NCI-H2227 treated with DMSO at 0.1 percent for 48 hours (cell line): Measurements from ENCODE around the gene PTPN7.
"Not testable (repeated sequence)": the region's sequence is repeated elsewhere in the genome, so short reads cannot be mapped to it uniquely, and the experiment has no call there.

Experiments
- DNase-seq: peaks from one replicate; lab custom pipeline; 2025; lab: John Stamatoyannopoulos, UW

PTPN7 gene

DNA sequence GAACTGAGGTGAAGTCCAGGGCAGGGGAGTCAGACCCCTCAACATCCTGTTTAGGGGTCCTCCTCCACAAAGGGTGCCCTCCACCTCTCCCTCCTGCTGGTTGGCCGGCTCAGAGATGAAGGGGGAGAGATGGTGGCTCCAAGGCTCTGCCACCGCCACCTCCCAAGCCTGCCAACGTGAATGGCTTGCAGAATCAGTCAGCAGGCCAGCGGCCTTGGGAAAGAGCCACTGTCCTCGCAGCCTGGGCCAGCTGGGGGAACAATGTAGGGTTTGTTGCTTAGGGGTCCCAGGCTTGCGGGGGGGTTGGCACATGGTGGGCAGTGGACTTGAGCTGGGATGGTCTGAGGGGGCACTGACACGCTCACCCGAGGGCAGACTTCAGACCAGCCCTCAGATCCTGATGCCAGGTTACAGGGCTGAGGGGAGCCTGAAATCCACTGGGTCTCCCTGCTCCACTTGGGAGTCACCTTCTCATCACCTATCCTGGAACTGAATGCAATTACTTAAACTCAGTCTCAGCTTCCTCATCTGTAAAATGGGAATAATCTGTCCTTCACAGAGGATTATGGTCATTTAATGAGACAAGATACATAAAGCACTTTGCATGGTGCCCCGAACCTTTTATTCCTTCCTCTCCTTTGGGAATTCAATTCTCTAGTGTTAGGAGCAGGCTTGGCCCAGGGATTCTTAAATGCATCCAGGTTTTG is 29.4 kb downstream of the PTPN7 start:
- no peak for DNase-seq

DNA sequence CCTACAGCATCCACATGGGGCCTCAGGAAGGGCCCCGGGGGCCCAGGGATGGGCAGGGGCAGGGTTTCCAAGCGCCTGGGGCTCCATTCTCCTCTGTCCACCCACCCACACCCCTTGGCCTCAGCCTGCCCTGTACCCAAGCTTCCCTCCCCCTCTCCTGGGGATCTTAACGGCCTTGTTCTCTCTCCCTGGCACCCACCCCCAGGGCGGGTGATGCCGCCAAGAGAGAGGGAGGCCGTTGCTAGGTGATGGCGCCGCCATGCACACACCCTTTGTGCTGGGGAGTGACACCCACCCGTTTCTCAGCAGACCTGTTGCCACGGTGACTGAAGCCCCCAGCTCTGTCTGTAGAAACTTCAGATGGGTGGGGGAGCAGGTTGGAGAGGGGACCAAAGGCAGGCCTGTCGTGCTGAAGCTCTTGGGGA is 30.1 kb downstream of the PTPN7 start:
- DNase-seq, result no peak

DNA sequence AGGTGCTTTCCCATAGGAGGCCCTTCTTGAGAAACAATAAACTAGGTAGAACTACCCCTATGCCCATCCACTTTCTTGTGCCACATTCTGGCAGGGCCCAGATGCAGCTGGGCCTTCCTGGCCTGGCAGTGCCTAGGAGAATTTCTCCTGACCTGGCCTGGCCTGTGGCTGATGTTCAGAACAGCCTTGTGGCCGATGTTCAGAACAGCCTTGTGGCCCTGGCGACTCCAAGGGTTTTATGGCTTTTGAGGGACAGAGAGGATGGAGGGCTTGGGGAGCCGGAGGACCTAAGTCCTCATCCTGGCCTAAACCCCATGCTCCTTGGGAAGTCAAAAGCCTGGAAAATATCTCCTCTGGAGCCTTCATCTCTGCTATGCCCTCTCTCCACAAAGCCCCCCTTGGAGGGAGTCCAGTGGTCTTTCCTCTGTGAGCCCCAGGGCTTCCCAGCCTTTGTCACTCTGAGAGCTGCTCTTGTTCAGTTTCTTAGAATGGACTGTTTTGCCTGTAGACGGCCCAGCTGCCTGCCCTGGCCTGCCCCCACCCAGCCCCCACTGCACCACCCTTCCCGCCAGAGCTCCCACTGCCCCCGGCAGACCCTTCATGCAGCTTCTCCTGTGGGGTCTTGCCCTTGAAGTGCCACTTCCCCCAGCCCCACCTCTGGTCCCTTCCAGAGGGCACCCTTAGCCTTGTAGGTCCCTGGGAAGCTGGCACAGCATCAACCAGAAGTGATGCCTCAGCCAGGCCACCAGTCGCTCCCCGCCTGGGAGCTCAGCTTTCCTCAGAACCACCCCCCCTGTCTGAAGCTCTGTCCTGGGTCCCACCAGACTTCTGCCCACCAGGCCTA is 30.7 kb downstream of the PTPN7 start:
- no peak for DNase-seq

DNA sequence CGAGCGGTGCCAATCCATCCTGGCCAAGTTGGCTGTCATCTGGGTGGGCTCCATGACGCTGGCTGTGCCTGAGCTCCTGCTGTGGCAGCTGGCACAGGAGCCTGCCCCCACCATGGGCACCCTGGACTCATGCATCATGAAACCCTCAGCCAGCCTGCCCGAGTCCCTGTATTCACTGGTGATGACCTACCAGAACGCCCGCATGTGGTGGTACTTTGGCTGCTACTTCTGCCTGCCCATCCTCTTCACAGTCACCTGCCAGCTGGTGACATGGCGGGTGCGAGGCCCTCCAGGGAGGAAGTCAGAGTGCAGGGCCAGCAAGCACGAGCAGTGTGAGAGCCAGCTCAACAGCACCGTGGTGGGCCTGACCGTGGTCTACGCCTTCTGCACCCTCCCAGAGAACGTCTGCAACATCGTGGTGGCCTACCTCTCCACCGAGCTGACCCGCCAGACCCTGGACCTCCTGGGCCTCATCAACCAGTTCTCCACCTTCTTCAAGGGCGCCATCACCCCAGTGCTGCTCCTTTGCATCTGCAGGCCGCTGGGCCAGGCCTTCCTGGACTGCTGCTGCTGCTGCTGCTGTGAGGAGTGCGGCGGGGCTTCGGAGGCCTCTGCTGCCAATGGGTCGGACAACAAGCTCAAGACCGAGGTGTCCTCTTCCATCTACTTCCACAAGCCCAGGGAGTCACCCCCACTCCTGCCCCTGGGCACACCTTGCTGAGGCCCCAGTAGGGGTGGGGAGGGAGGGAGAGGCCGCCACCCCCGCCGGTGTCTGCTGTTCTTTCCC is 32.4 kb downstream of the PTPN7 start:
- no peak for DNase-seq

DNA sequence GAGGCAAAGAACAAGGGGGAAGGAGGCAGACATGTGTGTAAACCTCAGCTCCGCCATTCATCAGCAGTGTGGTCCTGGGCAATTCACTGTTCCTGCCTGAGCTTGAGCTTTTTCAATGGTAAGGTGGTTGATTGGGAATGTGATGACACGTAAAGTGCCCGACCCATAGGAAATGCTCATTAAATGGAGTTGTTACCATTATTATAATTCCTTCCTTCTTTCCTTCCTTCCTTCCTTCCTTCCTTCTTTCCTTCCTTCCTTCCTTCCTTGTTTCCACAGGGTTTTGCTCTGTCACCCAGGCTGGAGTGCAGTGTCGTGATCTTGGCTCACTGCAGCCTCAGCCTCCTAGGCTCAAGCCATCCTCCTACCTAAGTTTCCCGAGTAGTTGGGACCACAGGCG is 33.3 kb downstream of the PTPN7 start:
- DNase-seq, result no peak

DNA sequence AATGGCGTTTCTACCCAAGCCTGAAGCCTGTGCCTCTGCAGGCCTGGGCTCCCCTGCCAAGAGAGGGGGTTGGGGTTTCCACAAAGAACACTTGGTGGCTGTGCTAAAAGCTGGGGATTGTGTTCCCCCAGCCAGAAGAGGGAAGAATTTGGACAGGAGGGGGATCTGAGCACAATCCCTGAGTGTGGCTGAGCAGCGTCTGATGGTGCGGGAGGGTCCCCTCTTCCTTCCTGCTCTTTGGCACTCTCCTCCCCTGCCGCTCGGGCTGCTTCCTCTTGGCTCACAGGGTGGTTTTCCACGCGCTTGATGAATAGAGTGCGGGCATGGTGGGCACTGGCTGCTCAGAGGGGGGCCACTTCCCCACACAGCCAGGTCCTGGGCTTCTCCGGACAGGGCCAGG is 34.0 kb downstream of the PTPN7 start:
- no peak for DNase-seq

DNA sequence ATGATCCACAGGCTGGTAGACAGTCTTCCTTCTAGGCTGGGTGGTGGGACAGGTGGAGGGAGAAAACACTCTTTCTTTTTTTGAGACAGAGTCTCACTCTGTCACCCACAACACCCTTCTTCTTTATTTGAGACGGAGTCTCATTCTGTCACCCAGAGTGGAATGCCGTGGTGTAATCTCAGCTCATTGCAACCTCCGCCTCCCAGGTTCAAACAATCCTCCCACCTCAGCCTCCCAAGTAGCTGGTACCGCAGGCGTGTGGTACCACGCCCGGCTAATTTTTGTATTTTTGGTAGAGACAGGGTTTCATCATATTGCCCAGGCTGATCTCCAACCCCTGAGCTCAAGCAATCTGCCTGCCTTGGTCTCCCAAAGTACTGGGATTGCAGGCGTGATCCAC is 34.8 kb downstream of the PTPN7 start:
- no peak for DNase-seq

DNA sequence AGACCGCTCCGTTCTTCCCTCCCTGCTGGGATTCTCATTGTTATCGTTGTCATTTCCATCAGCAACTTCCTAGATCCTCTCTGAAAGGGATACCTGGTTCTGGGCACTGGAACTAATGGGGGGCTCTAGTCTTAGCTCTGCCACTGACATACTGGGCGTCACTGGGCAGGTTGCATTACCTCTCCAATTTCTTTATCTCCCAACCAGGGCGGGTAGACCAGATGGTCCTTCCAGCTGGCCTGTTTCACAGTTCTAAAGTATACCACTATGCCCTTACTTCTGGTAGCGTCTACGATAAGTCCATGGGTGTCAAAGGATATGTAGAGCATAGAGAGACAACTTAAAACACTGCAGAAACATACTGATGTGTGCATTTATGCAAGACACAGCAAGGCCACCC is 36.3 kb downstream of the PTPN7 start:
- no peak for DNase-seq

DNA sequence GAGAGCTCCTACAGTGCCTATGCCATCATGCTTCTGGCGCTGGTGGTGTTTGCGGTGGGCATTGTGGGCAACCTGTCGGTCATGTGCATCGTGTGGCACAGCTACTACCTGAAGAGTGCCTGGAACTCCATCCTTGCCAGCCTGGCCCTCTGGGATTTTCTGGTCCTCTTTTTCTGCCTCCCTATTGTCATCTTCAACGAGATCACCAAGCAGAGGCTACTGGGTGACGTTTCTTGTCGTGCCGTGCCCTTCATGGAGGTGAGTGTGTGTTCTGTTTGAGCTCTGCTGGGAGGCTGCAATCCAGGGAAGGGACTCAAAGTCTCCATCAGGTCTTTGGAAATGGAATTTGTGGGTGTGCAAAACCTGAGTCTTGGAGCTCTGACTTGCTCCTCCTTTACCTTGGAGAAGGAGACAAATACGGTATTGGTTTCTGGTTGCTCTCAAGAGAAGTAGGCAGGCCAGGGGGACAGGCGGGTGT is 37.0 kb downstream of the PTPN7 start:
- no peak for DNase-seq

DNA sequence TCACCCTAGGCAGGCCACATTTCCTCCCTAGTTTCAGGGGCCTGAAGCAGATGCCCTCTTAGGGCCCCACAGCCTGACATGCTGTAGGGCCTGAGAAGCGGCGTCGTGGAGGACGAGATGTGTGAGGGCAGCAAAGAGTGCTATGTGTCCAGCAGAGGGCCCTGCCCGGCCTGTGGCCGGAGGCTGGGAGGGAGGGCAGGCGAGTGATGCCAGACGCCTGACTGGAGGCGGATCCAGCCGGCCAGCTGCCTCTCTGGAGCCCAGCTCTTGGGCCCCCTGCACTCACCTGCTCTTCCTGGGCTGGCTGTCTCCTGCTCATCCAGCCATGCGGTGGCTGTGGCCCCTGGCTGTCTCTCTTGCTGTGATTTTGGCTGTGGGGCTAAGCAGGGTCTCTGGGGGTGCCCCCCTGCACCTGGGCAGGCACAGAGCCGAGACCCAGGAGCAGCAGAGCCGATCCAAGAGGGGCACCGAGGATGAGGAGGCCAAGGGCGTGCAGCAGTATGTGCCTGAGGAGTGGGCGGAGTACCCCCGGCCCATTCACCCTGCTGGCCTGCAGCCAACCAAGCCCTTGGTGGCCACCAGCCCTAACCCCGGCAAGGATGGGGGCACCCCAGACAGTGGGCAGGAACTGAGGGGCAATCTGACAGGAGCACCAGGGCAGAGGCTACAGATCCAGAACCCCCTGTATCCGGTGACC is 37.6 kb downstream of the PTPN7 start, which contains the start of gene GPR37L1:
TSS of gene GPR37L1 (plus strand) at position 279 of the 697 bp plus-strand sequence. CDS start at position 326, 47 bp downstream.
- DNase-seq, result no peak

DNA sequence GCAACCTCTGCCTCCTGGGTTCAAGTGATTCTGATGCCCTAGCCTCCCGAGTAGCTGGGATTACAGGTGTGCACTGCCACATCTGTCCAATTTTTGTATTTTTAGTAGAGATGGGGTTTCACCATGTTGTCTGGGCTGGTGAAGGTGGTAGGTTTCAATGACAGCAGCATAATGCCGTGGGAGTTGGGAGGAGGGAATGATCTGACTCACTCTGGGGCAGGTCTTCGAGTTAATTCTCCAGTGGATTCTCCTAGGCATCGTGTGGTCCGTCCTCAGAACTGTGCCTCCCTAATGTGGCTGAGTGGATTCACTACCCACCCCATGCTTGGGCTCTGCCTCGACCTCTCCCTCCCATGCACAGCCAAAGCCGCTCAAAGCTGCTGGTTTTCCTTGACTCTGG is 39.4 kb downstream of the PTPN7 start:
- DNase-seq, result no peak

DNA sequence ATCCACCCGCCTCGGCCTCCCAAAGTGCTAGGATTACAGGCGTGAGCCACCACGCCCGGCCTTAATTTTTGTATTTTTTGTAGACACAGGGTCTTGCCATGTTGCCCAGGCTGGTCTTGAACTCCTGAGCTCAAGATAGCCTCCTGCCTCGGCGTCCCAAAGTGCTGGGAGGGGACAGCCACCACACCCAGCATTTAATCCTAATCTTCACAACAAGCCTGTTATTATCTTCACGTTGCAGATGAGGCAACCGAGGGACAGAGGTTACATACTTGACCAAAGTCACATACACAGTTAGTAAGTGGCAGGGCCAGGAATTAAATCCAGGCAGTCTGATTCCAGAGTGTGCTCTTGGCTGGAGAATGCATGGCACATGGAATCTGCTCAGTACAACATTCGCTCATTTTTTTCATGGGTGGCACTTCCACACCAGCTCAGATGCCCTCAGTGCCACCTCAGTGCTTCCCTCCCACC is 42.5 kb downstream of the PTPN7 start:
- DNase-seq, result no peak

DNA sequence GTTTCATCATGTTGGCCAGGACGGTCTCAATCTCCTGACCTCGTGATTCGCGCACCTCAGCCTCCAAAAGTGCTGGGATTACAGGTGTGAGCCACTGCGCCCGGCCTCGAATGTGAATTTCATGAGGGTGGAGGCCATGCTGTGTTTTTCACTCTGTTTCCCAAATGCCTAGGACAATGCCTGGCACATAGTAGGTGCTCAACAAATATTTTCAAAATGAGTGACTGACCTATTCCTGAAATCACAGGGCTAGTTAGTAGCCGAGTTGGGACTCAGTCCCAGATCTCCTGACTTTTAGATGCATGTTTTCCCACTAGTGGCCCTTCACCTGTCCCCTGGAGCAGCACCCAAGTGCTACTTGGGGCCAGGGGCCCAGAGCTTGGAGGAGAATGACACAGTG is 44.1 kb downstream of the PTPN7 start:
- DNase-seq, result no peak

DNA sequence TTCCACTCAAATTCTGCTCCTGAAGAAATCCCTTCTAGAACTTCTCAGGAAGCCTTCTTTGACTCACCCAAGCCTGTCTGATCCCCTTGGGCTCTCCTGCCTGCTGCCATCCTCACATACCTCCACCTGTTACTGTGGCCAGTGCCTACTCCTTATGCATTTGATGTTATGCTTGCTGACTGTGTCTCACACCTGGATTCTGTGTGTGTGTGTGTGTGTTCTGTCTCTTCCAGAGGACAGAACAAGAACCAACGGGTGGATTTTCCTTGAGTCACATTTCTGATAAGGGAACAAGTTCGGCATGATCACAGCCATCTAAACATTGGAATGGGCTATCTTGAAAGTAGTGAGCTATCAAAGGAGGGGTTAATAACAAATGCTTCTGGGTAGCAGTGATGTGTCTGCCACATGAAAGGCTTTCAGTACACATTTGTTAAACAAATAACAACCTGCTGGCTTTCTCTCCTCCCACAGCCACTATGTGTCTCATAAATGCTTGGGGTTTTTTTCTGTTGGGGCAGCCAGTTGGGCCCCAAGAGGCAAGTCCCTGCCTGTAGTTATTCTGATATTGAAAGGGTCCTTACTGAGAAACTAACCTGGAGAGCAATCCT is 46.6 kb downstream of the PTPN7 start:
- DNase-seq, result no peak

DNA sequence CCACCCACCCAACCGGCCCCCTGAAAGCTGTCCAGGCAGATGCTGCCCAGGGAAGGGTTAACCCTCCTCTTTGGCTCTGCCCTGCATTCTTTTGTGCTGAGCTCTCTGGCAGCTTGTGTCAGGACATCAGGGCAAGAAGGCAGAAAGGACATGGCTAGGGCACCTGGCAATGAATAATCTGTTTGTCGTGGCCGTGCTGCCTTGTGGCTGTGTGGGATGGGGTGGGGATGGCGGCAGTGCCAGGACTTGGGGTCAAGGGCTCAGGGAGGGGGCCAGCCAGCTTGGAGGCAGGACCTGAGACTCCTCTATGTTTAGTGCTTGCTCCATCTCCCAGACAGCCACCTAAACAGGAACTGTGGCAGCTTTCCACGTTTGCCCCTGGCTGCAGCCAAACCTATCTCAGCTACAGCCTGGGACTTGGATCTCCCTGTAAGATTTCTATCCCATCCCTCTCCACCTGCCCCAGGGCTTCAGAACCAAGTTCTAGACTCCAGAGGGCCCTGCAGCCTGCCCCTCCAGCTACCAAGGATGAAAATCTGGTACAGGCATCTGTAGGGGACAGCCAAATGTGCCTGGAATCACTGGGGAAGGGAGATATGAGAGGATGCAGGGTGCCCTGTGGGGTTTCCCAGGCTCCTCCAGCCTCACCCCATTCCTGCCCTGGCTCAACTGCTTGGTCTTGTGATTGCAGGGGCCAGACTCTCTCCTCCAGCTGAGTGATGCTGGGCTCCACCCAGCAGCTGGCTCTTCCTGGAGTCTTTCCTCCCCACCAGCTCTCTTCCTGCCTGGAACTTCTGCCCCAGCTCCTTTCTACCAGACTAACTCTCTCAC is 47.3 kb downstream of the PTPN7 start:
- no peak for DNase-seq

DNA sequence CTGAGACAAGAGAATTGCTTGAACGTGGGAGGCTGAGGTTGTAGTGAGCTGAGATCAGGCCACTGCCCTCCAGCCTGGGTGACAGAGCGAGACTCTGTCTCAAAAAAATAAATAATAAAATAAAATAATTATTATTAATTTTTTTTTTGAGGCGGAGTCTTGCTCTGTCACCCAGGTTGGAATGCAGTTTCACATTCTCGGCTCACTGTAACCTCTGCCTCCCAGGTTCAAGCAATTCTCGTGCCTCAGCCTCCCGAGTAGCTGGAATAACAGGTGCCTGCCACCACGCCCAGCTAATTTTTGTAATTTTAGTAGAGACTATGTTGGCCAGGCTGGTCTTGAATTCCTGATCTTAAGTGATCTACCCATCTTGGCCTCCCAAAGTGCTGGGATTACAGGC is 48.8 kb downstream of the PTPN7 start:
- DNase-seq, result not testable (repeated sequence)

DNA sequence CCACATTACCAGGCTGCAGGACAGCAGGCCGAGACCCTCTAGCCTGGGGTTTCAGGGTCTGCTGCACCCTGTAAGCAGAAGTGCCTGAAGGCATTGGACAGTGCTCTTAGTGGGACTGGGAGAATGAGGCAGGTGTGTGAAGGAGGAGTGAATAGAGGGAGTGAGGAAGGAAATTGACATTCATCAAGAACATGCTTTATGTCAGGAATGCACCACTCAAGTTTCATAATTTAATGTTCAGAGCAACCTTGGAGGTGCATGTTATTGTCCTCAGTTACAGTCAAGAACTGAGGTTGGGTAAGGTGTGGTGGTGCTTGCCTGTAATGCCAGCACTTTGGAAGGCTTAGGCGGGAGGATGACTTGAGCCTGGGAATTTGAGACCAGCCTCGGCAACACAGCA is 49.4 kb downstream of the PTPN7 start:
- DNase-seq, result no peak

DNA sequence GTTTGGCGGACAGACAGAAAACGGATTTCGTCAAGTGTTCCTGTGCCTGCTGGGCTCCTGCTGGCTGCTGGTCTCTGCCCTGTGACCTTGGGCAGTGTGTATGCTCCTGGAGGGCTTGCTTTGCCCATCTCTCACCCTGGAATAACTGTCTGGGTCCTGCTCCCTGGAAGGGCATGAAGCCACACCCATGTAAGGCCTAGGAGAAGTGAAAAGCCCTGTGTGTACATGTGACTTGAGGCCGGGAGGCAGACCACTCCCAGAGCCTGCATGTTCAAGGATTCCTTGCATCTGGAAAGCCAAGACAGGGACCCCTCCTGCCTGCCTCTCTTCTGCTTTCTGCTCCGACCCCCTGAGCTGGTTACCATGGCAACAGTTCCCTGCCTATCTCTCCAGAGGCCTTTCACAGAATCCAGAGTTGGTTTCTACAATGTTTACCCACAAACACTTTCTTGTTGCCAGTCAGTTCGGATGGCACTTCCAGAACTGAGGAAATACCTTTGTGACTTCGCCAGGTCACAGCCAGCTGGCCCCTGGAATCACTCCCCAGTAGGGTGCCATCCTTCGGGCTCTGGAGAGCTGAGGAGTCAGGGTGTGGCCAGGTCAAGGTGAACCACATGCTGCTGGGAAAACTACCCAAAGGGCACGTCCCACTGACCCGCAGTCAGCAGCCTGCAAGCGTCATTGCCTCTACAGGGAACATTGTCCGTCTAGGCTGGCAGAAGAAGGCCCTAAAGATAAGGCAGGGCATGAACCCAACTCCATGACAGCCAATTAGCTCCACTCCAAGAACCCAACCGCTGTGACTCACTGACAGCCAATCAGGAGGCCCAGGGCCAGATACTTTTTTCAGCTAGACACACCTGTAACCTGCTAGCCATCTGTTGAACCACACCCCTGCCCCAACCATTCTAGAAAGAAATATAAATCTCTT is 52.3 kb downstream of the PTPN7 start:
- peak; percentile 28 for DNase-seq

DNA sequence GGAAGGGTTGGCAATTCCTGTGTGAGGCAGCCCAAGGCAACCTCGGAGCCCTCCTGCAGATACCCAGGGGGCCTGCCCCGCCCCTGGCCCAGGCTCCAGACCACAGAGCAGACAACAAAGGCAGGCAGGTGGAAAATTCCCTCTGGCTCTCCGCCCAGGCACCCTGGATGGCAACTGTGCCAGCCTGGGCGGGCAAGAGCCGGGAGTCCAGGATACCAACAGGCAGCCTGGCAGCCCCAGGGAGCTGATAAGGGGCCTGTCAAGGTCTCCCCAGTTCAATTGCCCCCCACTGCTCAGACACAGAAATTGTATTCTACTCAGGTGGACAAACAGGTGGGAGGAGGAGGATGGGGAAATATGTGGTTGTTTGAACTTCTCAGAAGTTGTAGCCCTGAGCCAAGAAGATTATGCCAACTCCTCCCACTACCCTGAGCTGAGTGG is 53.1 kb downstream of the PTPN7 start:
- no peak for DNase-seq
